ENCODE results near the gene MTHFR.

DNA sequence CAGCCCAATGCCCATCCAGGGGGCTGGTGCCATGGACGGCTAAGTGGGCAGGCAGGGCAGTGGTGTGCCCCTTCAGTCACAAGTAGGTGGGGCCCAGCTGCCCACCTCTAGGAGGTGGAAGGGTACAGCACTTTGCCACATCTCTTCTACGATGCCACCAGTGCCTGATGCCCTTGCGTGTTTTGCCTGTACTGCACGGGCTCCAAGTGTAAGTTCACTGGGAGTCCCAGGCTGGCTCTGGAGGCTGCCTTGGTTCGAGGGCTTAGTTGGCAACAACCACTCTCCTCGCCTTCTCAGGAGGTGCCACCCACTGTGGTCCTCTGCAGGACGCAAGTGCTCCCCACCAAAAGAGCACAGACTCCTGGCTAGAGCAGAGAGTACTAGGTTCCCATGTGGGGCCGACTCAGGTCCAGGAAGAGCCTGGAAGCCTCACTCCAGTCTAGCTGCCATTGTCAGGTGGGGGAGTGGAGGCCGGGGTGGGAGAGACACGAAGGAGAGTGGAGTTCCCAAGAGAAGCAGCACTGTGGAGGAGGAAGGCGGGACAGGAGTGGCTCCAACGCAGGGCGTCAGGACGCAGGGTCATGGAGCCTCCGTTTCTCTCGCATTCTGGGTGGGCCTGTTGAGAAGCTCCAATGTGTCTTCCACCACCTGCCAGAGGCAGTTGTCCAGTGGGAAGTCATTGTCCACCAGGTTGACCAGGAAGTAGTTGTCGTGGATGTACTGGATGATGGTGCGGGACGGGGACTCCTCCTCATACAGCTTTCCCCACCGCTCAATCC lies 15.5 kb downstream of the MTHFR start:
- TF ChIP-seq POLR2A (IDR thresholded peaks at IDR 0.05): no peak
- TF ChIP-seq, protein P1, sequence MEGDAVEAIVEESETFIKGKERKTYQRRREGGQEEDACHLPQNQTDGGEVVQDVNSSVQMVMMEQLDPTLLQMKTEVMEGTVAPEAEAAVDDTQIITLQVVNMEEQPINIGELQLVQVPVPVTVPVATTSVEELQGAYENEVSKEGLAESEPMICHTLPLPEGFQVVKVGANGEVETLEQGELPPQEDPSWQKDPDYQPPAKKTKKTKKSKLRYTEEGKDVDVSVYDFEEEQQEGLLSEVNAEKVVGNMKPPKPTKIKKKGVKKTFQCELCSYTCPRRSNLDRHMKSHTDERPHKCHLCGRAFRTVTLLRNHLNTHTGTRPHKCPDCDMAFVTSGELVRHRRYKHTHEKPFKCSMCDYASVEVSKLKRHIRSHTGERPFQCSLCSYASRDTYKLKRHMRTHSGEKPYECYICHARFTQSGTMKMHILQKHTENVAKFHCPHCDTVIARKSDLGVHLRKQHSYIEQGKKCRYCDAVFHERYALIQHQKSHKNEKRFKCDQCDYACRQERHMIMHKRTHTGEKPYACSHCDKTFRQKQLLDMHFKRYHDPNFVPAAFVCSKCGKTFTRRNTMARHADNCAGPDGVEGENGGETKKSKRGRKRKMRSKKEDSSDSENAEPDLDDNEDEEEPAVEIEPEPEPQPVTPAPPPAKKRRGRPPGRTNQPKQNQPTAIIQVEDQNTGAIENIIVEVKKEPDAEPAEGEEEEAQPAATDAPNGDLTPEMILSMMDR (IDR thresholded peaks at IDR 0.05): no peak

Measured in suprapubic skin (tissue), 3 donors.